Fibroblast of skin of left quadriceps (primary cell): ENCODE results near the gene MARCHF3.

ENCODE experiments used
- DNase-seq, 2 experiments: peaks; one replicate each; pipeline ENCODE4 v3.0.0-alpha.2; 2013; ENCODE audit warnings: low read depth in 2 of 2

The MARCHF3 gene

GRCh38 chr5:126983874-126984266 is 46.5 kb downstream of the MARCHF3 start:
- DNase-seq = no peak

GRCh38 chr5:126982926-126983873 is 47.2 kb downstream of the MARCHF3 start:
- DNase-seq = no peak

- DNase-seq = no peak
Observed at GRCh38 chr5:126982202-126982601, 48.2 kb downstream of the MARCHF3 start.

GRCh38 chr5:126981701-126982100 is 48.7 kb downstream of the MARCHF3 start:
- DNase-seq = no peak

- no peak for DNase-seq
Observed at GRCh38 chr5:126981222-126981621, 49.1 kb downstream of the MARCHF3 start.

GRCh38 chr5:126978258-126978657 is 52.1 kb downstream of the MARCHF3 start:
- no peak for DNase-seq

- no peak for DNase-seq
Observed at GRCh38 chr5:126976520-126977172, 53.7 kb downstream of the MARCHF3 start.

GRCh38 chr5:126975796-126976195 is 54.6 kb downstream of the MARCHF3 start:
- DNase-seq = no peak

- DNase-seq = no peak
Observed at GRCh38 chr5:126973193-126973592, 57.2 kb downstream of the MARCHF3 start.

GRCh38 chr5:126972062-126972895 is 58.1 kb downstream of the MARCHF3 start:
- no peak for DNase-seq

GRCh38 chr5:126971455-126972031 is 58.8 kb downstream of the MARCHF3 start:
- no peak for DNase-seq

- peak; percentile 90 for DNase-seq
Observed at GRCh38 chr5:126970517-126971017, 59.8 kb downstream of the MARCHF3 start.

GRCh38 chr5:126969548-126969947 is 60.8 kb downstream of the MARCHF3 start:
- no peak for DNase-seq

GRCh38 chr5:126967808-126968466 is 62.4 kb downstream of the MARCHF3 start:
- no peak for DNase-seq

GRCh38 chr5:126965487-126965886 is 64.9 kb downstream of the MARCHF3 start:
- no peak for DNase-seq

GRCh38 chr5:126965061-126965475 is 65.3 kb downstream of the MARCHF3 start:
- DNase-seq = peak; percentile 90 to 91

GRCh38 chr5:126963822-126964375 is 66.5 kb downstream of the MARCHF3 start:
- no peak for DNase-seq

GRCh38 chr5:126961702-126962101 is 68.7 kb downstream of the MARCHF3 start:
- DNase-seq = no peak

- DNase-seq = no peak
Observed at GRCh38 chr5:126961128-126961527, 69.2 kb downstream of the MARCHF3 start.

- no peak for DNase-seq
Observed at GRCh38 chr5:126959188-126959587, 71.2 kb downstream of the MARCHF3 start.

GRCh38 chr5:126956991-126957390 is 73.4 kb downstream of the MARCHF3 start:
- no peak for DNase-seq
